ENCODE measurements around the gene FARS2. TPM values are rescaled to one million over a fixed set of nuclear protein-coding genes. Genes with fewer than 3 reads are reported as not detected.

The FARS2 gene
- total RNA-seq, 1 experiment from 2014 or later, result 15.0 TPM

- Mint-ChIP-seq H3K4me1 (peaks cover 20% of the 10 kb centered on the region), H3K27me3 (ENCODE audit: low read depth) (no peaks in the 10 kb centered on the region; the same call in 1 of the 2 replicates), H3K27ac (no peak overlapping the region), H3K36me3 (peaks cover 31% of the 10 kb centered on the region), H3K4me3 (no peak overlapping the region), H3K9me3 (peaks cover 30% of the 10 kb centered on the region)
- DNase-seq (ENCODE audit: low spot score) (no peak), ATAC-seq (no peak)
- ChIA-PET CTCF (no interaction called here), POLR2A (no interaction called here)
- TF ChIP-seq ZNF671 (CRISPR knock-in tag; IDR thresholded peaks at IDR 0.05) (no peak), ZNF532 (CRISPR knock-in tag; IDR thresholded peaks at IDR 0.05; ENCODE audit: borderline replicate concordance) (no peak), GTF2I (CRISPR knock-in tag; conservative IDR thresholded peaks at IDR 0.05) (no peak), ZNF425 (CRISPR knock-in tag; conservative IDR thresholded peaks at IDR 0.05) (no peak), JAZF1 (CRISPR knock-in tag; IDR thresholded peaks at IDR 0.05) (no peak), ZNF416 (CRISPR knock-in tag; IDR thresholded peaks at IDR 0.05) (no peak), ZNF263 (CRISPR knock-in tag; IDR thresholded peaks at IDR 0.05; ENCODE audit: low read depth) (no peak), NR1H2 (CRISPR knock-in tag; IDR thresholded peaks at IDR 0.05) (no peak), PRRX2 (CRISPR knock-in tag; IDR thresholded peaks at IDR 0.05) (no peak), SOX15 (CRISPR knock-in tag; IDR thresholded peaks at IDR 0.05) (no peak), ARID4B (CRISPR knock-in tag; IDR thresholded peaks at IDR 0.05; ENCODE audit: borderline replicate concordance) (no peak), FOXJ3 (CRISPR knock-in tag; IDR thresholded peaks at IDR 0.05; ENCODE audit: borderline replicate concordance) (no peak), ESRRA (CRISPR knock-in tag; IDR thresholded peaks at IDR 0.05; ENCODE audit: borderline replicate concordance) (no peak), KAT7 (CRISPR knock-in tag; IDR thresholded peaks at IDR 0.05; ENCODE audit: borderline replicate concordance) (no peak), NR3C1 (CRISPR knock-in tag; conservative IDR thresholded peaks at IDR 0.05; ENCODE audit: low read depth) (no peak), AFF4 (CRISPR knock-in tag; IDR thresholded peaks at IDR 0.05; ENCODE audit: borderline replicate concordance) (no peak)
These were observed 493.6 kb downstream of the FARS2 start for GRCh38 chr6:5754904-5755303.

Measured in WTC11 (cell line).